NCI-H2227 treated with DMSO at 0.1 percent for 48 hours (cell line): ENCODE results near the gene KCNJ6.

Experiments
- DNase-seq: peaks from one replicate; lab custom pipeline; 2025; lab: John Stamatoyannopoulos, UW

Gene KCNJ6

DNA sequence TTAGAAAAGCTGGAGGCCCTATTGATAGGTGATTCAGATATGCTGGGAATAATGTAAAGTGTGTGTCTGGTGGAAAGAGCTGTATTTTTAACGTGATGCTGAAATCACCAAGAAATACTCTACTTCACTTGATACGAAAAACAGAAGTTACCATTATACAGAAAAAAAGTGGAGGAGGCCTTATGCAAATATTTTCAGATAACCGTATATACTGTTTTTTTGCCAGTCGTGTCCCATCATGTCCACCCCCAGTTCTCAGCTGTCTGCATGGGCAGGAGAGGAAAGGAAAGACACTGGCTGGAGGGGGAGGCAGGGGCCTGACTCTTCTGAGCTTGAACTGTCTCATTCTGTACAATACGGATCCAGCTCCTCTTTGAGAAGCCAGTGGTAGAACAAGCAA is 51.1 kb downstream of the KCNJ6 start:
- DNase-seq: no peak

GRCh38 chr21:37863842-37864241 is 52.4 kb downstream of the KCNJ6 start:
- DNase-seq: no peak

GRCh38 chr21:37862536-37862935 is 53.7 kb downstream of the KCNJ6 start:
- DNase-seq: no peak

DNA sequence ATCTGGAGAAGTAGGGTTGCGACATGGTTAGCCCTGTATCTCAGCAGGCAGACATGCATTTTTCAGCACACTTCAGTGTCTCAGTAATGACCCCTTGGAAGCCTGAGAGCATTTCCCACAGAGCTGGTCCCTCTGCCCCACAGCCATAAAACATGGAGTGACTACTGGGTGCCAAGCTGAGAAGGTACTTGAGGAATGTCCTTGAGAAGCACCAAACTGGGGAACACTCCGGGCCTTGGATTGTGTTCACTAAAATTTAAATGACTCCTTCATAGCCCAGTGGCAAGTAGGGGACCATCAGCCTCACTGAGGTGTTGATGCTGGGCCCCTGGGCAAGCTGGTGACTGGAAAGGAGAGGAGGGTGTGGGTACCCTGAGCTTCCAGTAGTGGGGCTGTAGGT is 54.7 kb downstream of the KCNJ6 start:
- DNase-seq: no peak

DNA sequence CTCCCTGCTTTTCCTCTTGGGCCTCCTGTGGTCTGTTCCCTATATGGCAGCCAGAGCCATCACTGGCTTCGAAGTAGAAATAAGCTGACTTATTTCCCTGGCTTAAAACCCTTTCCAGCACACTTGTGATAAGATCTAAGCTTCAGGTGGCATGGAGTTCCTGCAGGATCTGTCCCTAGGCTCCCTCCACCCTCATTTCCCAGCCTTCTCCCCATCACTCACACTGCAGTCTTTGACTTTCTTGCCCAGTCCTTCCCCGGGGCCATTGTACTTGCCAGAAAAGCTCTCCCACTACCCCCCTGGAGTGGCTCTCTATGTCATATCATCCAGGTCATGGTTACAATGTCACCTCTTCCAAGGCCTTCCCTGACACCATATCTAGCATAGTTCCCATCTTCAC is 55.8 kb downstream of the KCNJ6 start:
- DNase-seq: no peak

DNA sequence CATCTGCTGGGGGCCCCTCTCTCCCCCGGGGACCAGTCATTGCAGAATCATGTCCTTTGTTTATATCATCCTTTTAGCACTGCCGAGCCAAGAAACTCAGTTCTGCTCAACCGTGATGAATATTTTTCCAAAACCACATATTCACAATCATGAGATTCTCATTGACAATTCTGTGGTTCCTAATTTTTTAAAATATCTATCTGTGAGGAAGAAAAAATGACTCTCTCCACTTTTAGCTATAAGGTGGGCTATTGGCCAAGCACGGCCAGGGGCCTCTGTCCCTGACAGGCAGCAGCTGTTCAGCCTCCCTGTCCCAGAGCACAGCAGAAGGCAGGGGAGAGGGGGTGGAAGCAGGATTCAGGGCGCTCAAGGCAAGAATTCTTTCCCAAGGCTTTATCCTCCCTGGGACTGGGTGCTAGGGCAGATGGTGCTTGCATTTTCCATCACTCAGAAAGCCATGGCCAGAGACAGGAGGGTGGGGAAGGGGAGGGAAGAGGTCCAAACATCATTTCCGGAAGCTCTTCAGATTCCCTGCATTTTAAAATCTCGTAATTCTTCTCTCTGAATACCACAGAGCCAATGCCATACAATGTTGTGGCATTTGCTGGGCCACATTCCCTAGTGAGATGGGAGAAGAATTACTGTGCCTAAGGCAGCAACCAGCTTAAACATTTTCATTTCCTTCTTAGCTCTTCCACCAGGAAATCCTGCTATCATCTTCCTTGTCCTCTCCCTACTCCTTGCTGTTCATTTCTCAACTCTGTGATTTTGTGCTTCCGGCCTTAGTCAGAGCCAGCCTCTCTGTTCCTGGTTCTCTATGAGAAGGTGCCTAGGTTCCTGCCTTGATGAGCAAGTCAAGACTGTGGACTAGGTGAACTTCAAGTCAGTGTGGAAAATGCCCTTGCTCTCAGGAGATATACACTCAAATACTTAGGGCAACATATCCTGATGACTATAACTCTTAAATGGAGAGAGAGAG is 60.3 kb downstream of the KCNJ6 start:
- DNase-seq: no peak

DNA sequence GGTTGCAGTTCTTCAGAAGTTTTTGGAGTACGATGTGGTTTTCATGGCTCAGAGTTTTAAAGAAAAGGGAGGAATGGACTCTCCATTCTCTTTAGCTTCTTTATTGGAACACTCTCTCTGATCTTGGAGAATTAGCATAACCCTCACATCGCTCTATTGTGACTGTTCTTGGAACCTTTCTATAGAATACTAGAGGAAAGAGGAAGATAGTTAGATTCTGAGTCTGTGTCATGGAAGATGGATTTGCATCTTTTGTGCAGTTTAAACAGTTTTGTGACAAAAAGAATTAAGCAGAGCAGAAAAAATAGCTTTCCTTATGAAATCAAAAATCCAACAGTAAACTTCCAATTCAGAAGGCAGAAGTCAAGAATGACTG is 61.0 kb downstream of the KCNJ6 start:
- DNase-seq: no peak

- DNase-seq: no peak
Observed at GRCh38 chr21:37849506-37850102, 66.7 kb downstream of the KCNJ6 start.

GRCh38 chr21:37848721-37849490 is 67.4 kb downstream of the KCNJ6 start:
- DNase-seq: no peak

DNA sequence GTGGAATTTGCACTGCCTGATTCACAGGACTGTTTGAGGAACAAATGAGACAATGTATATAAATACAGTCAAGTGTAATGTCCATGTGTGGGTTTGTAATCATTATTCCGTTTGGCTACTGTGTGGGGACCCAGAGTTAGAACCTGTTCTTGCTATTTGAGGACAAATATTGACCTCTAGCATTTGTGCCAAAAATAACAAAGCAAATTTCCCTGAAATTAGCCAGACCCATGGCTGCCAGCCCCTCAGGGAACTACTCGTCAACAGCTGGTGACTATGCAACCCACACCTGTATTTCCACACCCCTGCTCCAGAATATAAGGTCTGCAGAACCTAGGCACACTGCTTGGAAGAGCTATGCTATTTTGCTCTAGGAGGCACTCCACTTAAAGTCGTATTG is 70.7 kb downstream of the KCNJ6 start:
- no peak for DNase-seq

- no peak for DNase-seq
Observed at GRCh38 chr21:37843191-37843590, 73.1 kb downstream of the KCNJ6 start.

- DNase-seq: no peak
Observed at GRCh38 chr21:37842163-37842919, 73.9 kb downstream of the KCNJ6 start.

GRCh38 chr21:37837381-37837780 is 78.9 kb downstream of the KCNJ6 start:
- DNase-seq: no peak

GRCh38 chr21:37835481-37835880 is 80.8 kb downstream of the KCNJ6 start:
- no peak for DNase-seq

GRCh38 chr21:37833301-37833700 is 83.0 kb downstream of the KCNJ6 start:
- DNase-seq: no peak

DNA sequence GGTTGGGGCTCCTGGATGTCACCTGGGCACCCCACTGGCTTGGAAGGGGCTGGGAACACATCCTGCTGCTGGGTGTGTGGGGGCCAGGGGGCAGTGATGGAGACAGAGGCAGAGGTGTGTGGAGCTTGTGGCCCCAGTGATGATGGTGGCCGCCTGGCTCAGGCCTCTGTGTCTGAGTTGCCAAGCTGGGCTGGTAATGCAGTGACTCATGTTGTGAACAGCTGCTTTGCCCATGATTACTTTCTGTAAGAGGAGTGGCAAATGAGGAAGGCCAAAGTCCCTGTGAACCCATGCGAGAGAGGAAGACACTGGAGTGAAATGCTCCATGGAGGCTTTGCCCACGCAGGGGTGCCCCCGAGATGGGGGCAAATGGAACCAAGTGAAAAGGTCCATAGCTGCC is 86.8 kb downstream of the KCNJ6 start:
- DNase-seq: no peak

DNA sequence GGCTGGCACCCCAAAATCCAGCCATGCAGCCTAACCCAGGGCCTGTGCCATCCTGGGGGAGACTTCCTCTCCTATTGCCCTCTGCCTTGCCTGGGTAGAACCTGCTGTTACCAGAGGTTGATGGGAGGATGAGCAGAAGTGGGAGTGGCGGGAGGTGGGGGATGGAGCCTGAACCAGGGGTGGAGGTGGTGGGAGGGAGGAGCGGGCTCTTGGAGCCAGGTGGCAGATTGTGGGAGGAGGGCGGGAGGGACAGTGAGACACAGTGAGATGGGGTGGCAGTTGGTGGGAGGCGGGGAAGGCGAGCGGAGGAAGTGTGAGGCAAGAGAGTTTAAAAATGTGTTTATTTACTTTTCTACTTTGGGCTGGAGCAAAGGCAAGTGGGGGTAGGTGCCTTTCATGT is 87.3 kb downstream of the KCNJ6 start:
- no peak for DNase-seq

DNA sequence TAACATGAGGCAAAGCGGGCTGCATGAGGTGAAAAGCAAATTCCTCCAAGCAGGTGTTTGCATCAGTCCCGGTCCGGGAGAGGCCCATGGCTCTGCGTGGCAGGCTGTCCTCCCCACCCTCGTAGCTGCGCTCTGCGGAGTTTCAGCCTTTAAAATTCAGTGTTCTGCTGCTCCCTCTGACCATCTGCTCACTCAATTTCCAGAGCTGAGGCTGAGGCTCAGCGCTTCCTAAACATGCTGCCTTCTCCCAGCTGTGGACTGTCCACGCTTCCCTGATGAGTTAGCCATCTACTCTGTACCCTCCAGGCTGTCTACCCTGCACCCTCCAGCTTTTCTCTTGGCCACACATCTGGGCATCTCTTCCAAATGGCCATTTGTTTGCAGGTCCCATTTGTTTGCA is 87.7 kb downstream of the KCNJ6 start:
- DNase-seq: no peak

GRCh38 chr21:37827913-37828312 is 88.3 kb downstream of the KCNJ6 start:
- no peak for DNase-seq

GRCh38 chr21:37821786-37822450 is 94.3 kb downstream of the KCNJ6 start:
- no peak for DNase-seq

- no peak for DNase-seq
Observed at GRCh38 chr21:37821092-37821491, 95.2 kb downstream of the KCNJ6 start.

DNA sequence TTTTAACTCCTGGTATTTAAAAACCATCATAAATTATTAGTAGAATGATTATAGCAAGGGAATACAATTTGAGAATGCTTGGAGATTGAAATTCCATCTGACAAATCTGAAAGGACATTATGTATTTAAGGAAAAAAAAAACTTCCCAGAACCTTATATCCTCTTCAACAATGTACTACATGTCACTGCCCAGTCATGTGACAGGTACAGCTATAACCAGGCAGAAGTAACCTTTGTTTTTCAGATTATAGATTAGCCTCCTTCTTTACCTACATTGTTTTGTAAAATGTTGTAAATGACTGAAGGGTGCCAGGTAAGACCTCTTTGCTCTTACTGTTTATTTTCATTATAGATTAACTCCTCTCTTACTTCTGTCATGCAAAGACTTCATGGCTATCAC is 96.9 kb downstream of the KCNJ6 start:
- DNase-seq: no peak
